GM10266 (cell line): Measurements from ENCODE around the gene MYOF.

Experiments used
- DNase-seq: peaks from one replicate; pipeline ENCODE4 v3.0.0; 2012; ENCODE audit errors: extremely low spot score
- TF ChIP-seq, protein P1 (sequence below): IDR thresholded peaks from 2 replicates; pipeline ENCODE4 v1.5.1; 2012; ENCODE audit warnings: mild to moderate bottlenecking, low read depth; ENCODE audit not compliant: control insufficient read depth, insufficient read depth; ENCODE audit errors: missing control alignments

The MYOF gene

GRCh38 chr10:93512565-93512964, 30.4 kb upstream of the MYOF start:
- TF ChIP-seq, protein P1, sequence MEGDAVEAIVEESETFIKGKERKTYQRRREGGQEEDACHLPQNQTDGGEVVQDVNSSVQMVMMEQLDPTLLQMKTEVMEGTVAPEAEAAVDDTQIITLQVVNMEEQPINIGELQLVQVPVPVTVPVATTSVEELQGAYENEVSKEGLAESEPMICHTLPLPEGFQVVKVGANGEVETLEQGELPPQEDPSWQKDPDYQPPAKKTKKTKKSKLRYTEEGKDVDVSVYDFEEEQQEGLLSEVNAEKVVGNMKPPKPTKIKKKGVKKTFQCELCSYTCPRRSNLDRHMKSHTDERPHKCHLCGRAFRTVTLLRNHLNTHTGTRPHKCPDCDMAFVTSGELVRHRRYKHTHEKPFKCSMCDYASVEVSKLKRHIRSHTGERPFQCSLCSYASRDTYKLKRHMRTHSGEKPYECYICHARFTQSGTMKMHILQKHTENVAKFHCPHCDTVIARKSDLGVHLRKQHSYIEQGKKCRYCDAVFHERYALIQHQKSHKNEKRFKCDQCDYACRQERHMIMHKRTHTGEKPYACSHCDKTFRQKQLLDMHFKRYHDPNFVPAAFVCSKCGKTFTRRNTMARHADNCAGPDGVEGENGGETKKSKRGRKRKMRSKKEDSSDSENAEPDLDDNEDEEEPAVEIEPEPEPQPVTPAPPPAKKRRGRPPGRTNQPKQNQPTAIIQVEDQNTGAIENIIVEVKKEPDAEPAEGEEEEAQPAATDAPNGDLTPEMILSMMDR: no peak
- no peak for DNase-seq

DNA sequence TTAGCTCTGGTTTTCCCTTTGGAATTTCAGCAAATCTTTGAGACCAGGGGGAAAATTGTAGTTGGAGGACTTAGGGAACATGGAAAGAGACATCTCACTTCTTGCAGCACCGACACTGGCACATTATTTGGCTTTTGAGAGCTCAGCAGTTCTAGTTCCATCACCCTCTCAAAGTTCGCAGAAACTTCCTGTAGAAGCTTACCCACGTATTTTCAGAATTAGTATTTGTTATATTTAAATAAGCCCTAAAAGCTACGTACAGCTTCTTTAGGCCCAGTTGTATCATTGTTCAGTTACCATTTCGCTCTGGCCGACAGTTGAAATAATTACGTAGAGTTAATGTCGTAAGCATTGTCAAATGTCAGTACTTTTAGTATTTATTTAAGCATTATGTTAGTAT, 27.7 kb upstream of the MYOF start:
- no peak for DNase-seq
- TF ChIP-seq, protein P1: no peak

- TF ChIP-seq, protein P1: no peak
- no peak for DNase-seq
These were observed 22.9 kb upstream of the MYOF start for GRCh38 chr10:93505075-93505474.

DNA sequence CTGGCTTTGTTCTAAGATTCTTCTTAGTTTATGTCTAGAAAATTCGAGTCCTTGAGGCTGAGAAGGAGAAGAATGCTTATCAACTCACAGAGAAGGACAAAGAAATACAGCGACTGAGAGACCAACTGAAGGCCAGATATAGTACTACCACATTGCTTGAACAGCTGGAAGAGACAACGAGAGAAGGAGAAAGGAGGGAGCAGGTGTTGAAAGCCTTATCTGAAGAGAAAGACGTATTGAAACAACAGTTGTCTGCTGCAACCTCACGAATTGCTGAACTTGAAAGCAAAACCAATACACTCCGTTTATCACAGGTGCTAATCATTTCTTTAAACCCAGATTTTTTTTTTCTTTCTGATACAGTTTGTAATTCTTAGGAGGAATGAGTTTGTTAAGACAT, 20.9 kb upstream of the MYOF start:
- TF ChIP-seq, protein P1: no peak
- DNase-seq: peak; percentile 38

GRCh38 chr10:93501650-93502049, 19.5 kb upstream of the MYOF start:
- TF ChIP-seq, protein P1: no peak
- no peak for DNase-seq

GRCh38 chr10:93498166-93498565, 16.0 kb upstream of the MYOF start:
- DNase-seq: no peak

DNA sequence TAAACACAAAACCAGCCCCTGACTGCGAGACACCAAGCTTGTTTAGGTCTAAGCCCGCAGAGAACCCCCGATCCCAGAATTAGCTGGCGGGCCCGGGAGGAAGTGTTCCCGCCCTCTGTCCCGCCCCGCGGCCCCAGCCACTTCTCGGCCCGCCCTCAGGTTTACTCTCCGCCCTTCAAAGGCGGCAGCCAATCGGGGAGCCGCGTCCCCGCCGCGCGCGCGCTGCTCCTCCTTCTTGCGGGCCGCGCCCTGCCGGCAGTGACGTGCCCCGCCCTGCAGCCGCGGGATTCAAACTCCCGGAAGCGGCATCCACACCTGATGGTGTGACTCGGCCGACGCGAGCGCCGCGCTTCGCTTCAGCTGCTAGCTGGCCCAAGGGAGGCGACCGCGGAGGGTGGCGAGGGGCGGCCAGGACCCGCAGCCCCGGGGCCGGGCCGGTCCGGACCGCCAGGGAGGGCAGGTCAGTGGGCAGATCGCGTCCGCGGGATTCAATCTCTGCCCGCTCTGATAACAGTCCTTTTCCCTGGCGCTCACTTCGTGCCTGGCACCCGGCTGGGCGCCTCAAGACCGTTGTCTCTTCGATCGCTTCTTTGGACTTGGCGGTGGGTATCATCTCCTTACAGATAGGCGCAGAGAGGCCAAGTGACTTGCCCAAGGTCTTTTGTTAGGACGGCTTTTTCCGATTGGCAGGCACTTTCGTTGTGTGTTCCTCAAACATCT, 14.3 kb upstream of the MYOF start, which contains the start of gene CEP55:
Gene CEP55 (plus strand): TSS at position 291 of the 720 bp plus-strand sequence. CDS start 3,440 bp downstream, outside the sequence.
- peak; percentile 94 for DNase-seq
- TF ChIP-seq, protein P1: no peak

More at GRCh38 chr10:93498166-93498565, 16.0 kb upstream of the MYOF start:
- TF ChIP-seq, protein P1: no peak
